ENCODE data around the gene SERPINA4. TPM values are rescaled to one million over a fixed set of nuclear protein-coding genes. Genes with fewer than 3 reads are reported as not detected.

SERPINA4 gene
- total and polyA plus RNA-seq, 9 of the 15 experiments (the other 6 are each of a cell fraction or from before 2014, with no cell fraction given): not detected

DNA sequence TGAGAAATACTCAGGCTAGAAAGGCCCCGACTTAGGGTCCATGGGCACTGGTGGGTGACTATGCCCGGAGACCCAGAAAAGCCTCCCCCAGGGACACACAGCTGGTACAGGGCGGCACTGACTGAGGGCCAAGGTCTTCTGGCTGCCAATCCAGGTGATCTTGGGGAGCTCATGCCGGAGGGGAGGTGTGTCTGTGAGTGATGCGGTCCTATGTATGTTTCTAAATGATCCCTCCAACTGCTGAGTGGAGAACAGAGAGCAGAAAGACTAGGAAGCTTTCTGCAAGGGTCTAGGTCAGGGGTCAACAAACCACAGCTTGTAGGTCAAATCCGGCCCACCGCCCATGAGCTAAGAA is 391 bp downstream of the SERPINA4 start:
- Histone ChIP-seq H3K27ac (ENCODE audit: extremely low read depth, low read depth, low read length) (no peak overlapping the region), H3K36me3 (ENCODE audit: control insufficient read depth, insufficient read depth, low read length) (no peaks in the 10 kb centered on the region), H3K9ac (ENCODE audit: insufficient read depth in 1 of 2, low read depth in 2 of 2, low read length in 2 of 2) (no peak overlapping the region), H3K79me2 (ENCODE audit: control insufficient read depth, insufficient read depth, low read length) (no peaks in the 10 kb centered on the region), H3K4me2 (ENCODE audit: insufficient read depth, low read length) (no peak overlapping the region), H2AFZ (ENCODE audit: low read depth, low read length) (no peak overlapping the region), H3K27me3 (ENCODE audit: control insufficient read depth in 2 of 2, insufficient read depth in 2 of 2, low read length in 2 of 2) (no peaks in the 10 kb centered on the region), H3K4me1 (replicated peaks in 1 of 2; ENCODE audit: control insufficient read depth in 2 of 2, insufficient read depth in 2 of 2, low read length in 2 of 2) (no peaks in the 10 kb centered on the region), H3K9me1 (ENCODE audit: control insufficient read depth, insufficient read depth, low read length) (no peaks in the 10 kb centered on the region), H3K9me3 (replicated peaks; ENCODE audit: control insufficient read depth, insufficient read depth, low read depth, low read length) (no peaks in the 10 kb centered on the region), H4K20me1 (replicated peaks; ENCODE audit: control insufficient read depth, insufficient read depth, low read length) (no peaks in the 10 kb centered on the region), H3K4me3 (no peak overlapping the region)
- no peak for DNase-seq (ENCODE audit: extremely low read depth in 1 of 4, low spot score in 3 of 4)
- BruUV-seq (replicated peaks): no TSS peak
- no peak for FAIRE-seq
- ChIA-PET CTCF (ENCODE audit: low intra/inter-chr PET ratio) (no interaction called here), POLR2A (no interaction called here)
- in situ Hi-C loops (cut with MboI) (no loop called here), intact Hi-C loops (cut with micrococcal nuclease) (no loop called here)
- 2% methylated on average over 7 of the region's 7 CpGs for WGBS (ENCODE audit: insufficient coverage, low coverage, missing lambda C conversion rate)
- ATAC-seq: no peak
- TF ChIP-seq, protein P1, sequence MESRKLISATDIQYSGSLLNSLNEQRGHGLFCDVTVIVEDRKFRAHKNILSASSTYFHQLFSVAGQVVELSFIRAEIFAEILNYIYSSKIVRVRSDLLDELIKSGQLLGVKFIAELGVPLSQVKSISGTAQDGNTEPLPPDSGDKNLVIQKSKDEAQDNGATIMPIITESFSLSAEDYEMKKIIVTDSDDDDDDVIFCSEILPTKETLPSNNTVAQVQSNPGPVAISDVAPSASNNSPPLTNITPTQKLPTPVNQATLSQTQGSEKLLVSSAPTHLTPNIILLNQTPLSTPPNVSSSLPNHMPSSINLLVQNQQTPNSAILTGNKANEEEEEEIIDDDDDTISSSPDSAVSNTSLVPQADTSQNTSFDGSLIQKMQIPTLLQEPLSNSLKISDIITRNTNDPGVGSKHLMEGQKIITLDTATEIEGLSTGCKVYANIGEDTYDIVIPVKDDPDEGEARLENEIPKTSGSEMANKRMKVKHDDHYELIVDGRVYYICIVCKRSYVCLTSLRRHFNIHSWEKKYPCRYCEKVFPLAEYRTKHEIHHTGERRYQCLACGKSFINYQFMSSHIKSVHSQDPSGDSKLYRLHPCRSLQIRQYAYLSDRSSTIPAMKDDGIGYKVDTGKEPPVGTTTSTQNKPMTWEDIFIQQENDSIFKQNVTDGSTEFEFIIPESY (CRISPR knock-in tag; IDR thresholded peaks at IDR 0.05): no peak
- TF ChIP-seq HLTF (IDR thresholded peaks at IDR 0.05) (no peak), ESRRA (IDR thresholded peaks at IDR 0.05; ENCODE audit: borderline replicate concordance, low read depth) (no peak), MYBL2 (IDR thresholded peaks at IDR 0.05; ENCODE audit: low read depth) (no peak), MYBL2 (CRISPR knock-in tag; IDR thresholded peaks at IDR 0.05; ENCODE audit: borderline replicate concordance) (no peak), SP2 (IDR thresholded peaks at IDR 0.05; ENCODE audit: extremely low read depth, low read depth, low read length, poor library complexity, severe bottlenecking) (no peak), DDX20 (tag; IDR thresholded peaks at IDR 0.05; ENCODE audit: low read depth) (no peak), PHTF2 (CRISPR knock-in tag; IDR thresholded peaks at IDR 0.05) (no peak), ZNF431 (CRISPR knock-in tag; IDR thresholded peaks at IDR 0.05) (no peak), ELF2 (CRISPR knock-in tag; IDR thresholded peaks at IDR 0.05) (no peak)
- TF ChIP-seq, protein P2, sequence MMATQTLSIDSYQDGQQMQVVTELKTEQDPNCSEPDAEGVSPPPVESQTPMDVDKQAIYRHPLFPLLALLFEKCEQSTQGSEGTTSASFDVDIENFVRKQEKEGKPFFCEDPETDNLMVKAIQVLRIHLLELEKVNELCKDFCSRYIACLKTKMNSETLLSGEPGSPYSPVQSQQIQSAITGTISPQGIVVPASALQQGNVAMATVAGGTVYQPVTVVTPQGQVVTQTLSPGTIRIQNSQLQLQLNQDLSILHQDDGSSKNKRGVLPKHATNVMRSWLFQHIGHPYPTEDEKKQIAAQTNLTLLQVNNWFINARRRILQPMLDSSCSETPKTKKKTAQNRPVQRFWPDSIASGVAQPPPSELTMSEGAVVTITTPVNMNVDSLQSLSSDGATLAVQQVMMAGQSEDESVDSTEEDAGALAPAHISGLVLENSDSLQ (IDR thresholded peaks at IDR 0.05): no peak
- TF ChIP-seq, protein P3, sequence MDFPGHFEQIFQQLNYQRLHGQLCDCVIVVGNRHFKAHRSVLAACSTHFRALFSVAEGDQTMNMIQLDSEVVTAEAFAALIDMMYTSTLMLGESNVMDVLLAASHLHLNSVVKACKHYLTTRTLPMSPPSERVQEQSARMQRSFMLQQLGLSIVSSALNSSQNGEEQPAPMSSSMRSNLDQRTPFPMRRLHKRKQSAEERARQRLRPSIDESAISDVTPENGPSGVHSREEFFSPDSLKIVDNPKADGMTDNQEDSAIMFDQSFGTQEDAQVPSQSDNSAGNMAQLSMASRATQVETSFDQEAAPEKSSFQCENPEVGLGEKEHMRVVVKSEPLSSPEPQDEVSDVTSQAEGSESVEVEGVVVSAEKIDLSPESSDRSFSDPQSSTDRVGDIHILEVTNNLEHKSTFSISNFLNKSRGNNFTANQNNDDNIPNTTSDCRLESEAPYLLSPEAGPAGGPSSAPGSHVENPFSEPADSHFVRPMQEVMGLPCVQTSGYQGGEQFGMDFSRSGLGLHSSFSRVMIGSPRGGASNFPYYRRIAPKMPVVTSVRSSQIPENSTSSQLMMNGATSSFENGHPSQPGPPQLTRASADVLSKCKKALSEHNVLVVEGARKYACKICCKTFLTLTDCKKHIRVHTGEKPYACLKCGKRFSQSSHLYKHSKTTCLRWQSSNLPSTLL (IDR thresholded peaks at IDR 0.05): no peak
